PC-9 (cell line): ENCODE data around the gene R3HDM1.

Experiments
- CTCF ChIP-seq: fragments of 200-600 bp; sonication (generic); conservative IDR thresholded peaks from 2 replicates; pipeline ENCODE4 v1.6.1; 2017; ENCODE audit warnings: mixed run types, antibody characterized with exemption, mild to moderate bottlenecking, moderate library complexity
- EZH2 ChIP-seq: fragments of 200-600 bp; sonication (generic); IDR thresholded peaks from 2 replicates; pipeline ENCODE4 v1.8.0; 2017; ENCODE audit warnings: antibody characterized with exemption, low read depth

GRCh38 chr2:135703300-135703699, 172.0 kb downstream of the R3HDM1 start:
- TF ChIP-seq CTCF (no peak), EZH2 (no peak)
